BJ (cell line): ENCODE measurements around the gene ANKRD49. TPM values are rescaled to one million over a fixed set of nuclear protein-coding genes. Genes with fewer than 3 reads are reported as not detected.
A peak's percentile ranks its signal among the peaks of the same experiment; 100 is the strongest.

Experiments
- CTCF ChIA-PET: fragments of 350-600 bp; formaldehyde crosslinking; extraction: SDS; loops from one replicate; lab custom pipeline; 2021; ENCODE audit warnings: antibody characterized with exemption, inconsistent platforms; lab: Yijun Ruan, JAX
- POLR2A ChIA-PET: fragments of 300-600 bp; sonication (Branson Sonifier 250); formaldehyde crosslinking; extraction: SDS; loops from one replicate; lab custom pipeline; 2021; ENCODE audit warnings: antibody characterized with exemption; lab: Charles Lee
- DNase-seq: peaks from one replicate; pipeline ENCODE4 v3.0.0-alpha.2; 2011; ENCODE audit warnings: low read depth
- H3K27me3 ChIP-seq: 2 replicates; pipeline ENCODE4 v1.6.0; 2011; ENCODE audit warnings: low read length; ENCODE audit not compliant: control insufficient read depth, insufficient read depth
- H3K36me3 ChIP-seq: 2 replicates; pipeline ENCODE4 v1.5.1; 2011; ENCODE audit warnings: low read length; ENCODE audit not compliant: control insufficient read depth, insufficient read depth
- H3K4me3 ChIP-seq: 2 replicates; pipeline ENCODE4 v1.5.1; 2011; ENCODE audit warnings: low read depth, mild to moderate bottlenecking, control low read depth, low read length
- CTCF ChIP-seq: IDR thresholded peaks from 2 replicates; pipeline ENCODE4 v1.5.1; 2011; ENCODE audit warnings: low read depth, mild to moderate bottlenecking, control low read depth, inconsistent platforms, low read length, moderate library complexity; ENCODE audit not compliant: insufficient read depth
- polyA minus RNA-seq: library from RNA; depleted of rRNA, polyadenylated mRNA; stranded (reverse); fragments of >200 nt; gene quantifications from 2 replicates; pipeline ENCODE4 v1.2.3, GENCODE V29; 2011; rRNA and poly(A)+ RNA removed
- polyA plus RNA-seq: library from polyadenylated mRNA; depleted of rRNA; stranded (reverse); fragments of >200 nt; gene quantifications from 2 replicates; pipeline ENCODE4 v1.2.3, GENCODE V29; 2011; rRNA removed

The ANKRD49 gene
- 8.1 and 13.2 TPM in 2 replicates for polyA plus RNA-seq
- polyA minus RNA-seq, result 3.6 and 6.2 TPM in 2 replicates

- Histone ChIP-seq H3K4me3 (peak within 1 kb of the TSS; percentile 93), H3K36me3 (no peaks in the 10 kb centered on the region; the same call in 1 of the 2 replicates), H3K27me3 (no peaks in the 10 kb centered on the region)
- ChIA-PET POLR2A (no interaction called here), CTCF (interaction anchor here (0.7 to 1.1 kb wide), 2 partner anchors 11 to 598 kb away, joined by 3 read pairs; no protein-coding TSS in a partner anchor)
- peak; percentile 96 for DNase-seq
- TF ChIP-seq CTCF, result no peak
Observed at GRCh38 chr11:94493281-94494125, at the start of gene ANKRD49, which contains the start of gene MRE11. Gene ANKRD49 (plus strand): TSS chr11:94493984. CDS start chr11:94496694, 2,710 bp downstream. Gene MRE11 (minus strand): TSS chr11:94493844. CDS start chr11:94492801, 1,043 bp downstream.

GRCh38 chr11:94445641-94446040 lies 48.1 kb upstream of the ANKRD49 start:
- H3K4me3 ChIP-seq, result no peak overlapping the region
- DNase-seq, result no peak
- no peaks in the 10 kb centered on the region for H3K27me3 ChIP-seq
- H3K36me3 ChIP-seq, result no peaks in the 10 kb centered on the region; the same call in 1 of the 2 replicates
- CTCF ChIA-PET, result interaction anchor here (1.2 kb wide), 2 partner anchors 28 to 524 kb away, joined by 3 to 4 read pairs; no protein-coding TSS in a partner anchor
- TF ChIP-seq CTCF, result no peak
- POLR2A ChIA-PET, result no interaction called here

GRCh38 chr11:94447149-94447548 lies 46.6 kb upstream of the ANKRD49 start:
- H3K4me3 ChIP-seq, result no peak overlapping the region
- TF ChIP-seq CTCF, result no peak
- H3K36me3 ChIP-seq, result no peaks in the 10 kb centered on the region; the same call in 1 of the 2 replicates
- DNase-seq, result no peak
- POLR2A ChIA-PET, result no interaction called here
- no peaks in the 10 kb centered on the region for H3K27me3 ChIP-seq
- CTCF ChIA-PET, result no interaction called here

- no peak for DNase-seq
- no peaks in the 10 kb centered on the region for H3K27me3 ChIP-seq
- no peak overlapping the region for H3K4me3 ChIP-seq
- TF ChIP-seq CTCF, result no peak
- ChIA-PET CTCF (interaction anchor here (0.6 kb wide), 1 partner anchor 583 kb away, joined by 4 read pairs; no protein-coding TSS in a partner anchor), POLR2A (no interaction called here)
- no peaks in the 10 kb centered on the region; the same call in 1 of the 2 replicates for H3K36me3 ChIP-seq
Observed at GRCh38 chr11:94449029-94449428, 44.8 kb upstream of the ANKRD49 start.

GRCh38 chr11:94449437-94449836 lies 44.3 kb upstream of the ANKRD49 start:
- no peak for TF ChIP-seq CTCF
- POLR2A ChIA-PET, result no interaction called here
- Histone ChIP-seq H3K4me3 (no peak overlapping the region), H3K36me3 (no peaks in the 10 kb centered on the region; the same call in 1 of the 2 replicates), H3K27me3 (no peaks in the 10 kb centered on the region)
- DNase-seq, result peak; percentile 26
- CTCF ChIA-PET, result interaction anchor here (0.6 kb wide), 2 partner anchors 180 to 583 kb away, joined by 3 to 4 read pairs; no protein-coding TSS in a partner anchor
